Gastroesophageal sphincter (tissue), 3 donors: ENCODE measurements around the gene CCSER1.

Experiments used
- EP300 ChIP-seq: sonication (generic); formaldehyde crosslinking; IDR thresholded peaks from one replicate; pipeline ENCODE4 v1.6.1; 2017; ENCODE audit warnings: antibody characterized with exemption, mild to moderate bottlenecking
- POLR2A ChIP-seq, 2 donors: fragments of 450-650 bp; IDR thresholded peaks; one replicate each; pipeline ENCODE4 v1.6.1; 2017; ENCODE audit warnings: antibody characterized with exemption in 2 of 2, mild to moderate bottlenecking in 2 of 2, moderate library complexity in 1 of 2
- POLR2AphosphoS5 ChIP-seq: sonication (generic); formaldehyde crosslinking; IDR thresholded peaks from one replicate; pipeline ENCODE4 v1.6.1; 2017; ENCODE audit warnings: antibody characterized with exemption
- TF ChIP-seq, protein P1 (sequence below), 4 experiments: fragments of 200-600 bp in 2 of 4; fragments of 450-650 bp in 2 of 4; sonication (generic) in 1 of 4; IDR thresholded peaks; one replicate each; pipeline ENCODE4 v1.5.1; 2017 to 2019; ENCODE audit warnings: antibody characterized with exemption in 4 of 4, mild to moderate bottlenecking in 2 of 4, moderate library complexity in 2 of 4

DNA sequence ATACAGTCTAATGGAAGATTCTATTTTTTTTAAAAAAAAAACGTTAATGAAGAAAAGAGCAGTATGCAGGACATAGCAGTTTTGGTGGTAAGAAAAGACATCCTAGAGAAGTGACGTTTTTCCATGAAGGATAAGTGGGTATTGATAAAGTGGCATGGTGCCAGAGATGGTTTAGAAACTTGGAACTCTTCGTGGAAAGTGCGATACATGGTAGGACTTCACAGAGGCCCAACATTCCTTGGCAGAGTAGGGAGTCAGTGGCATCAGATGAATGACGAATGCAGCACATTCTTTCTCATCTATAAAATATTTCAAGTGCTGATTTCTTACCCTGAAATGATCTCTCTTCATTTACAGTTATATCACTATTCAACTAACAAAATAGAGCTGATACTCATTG, 298.7 kb downstream of the CCSER1 start:
- no peak for TF ChIP-seq POLR2AphosphoS5
- no peak for TF ChIP-seq EP300
- TF ChIP-seq, protein P1, sequence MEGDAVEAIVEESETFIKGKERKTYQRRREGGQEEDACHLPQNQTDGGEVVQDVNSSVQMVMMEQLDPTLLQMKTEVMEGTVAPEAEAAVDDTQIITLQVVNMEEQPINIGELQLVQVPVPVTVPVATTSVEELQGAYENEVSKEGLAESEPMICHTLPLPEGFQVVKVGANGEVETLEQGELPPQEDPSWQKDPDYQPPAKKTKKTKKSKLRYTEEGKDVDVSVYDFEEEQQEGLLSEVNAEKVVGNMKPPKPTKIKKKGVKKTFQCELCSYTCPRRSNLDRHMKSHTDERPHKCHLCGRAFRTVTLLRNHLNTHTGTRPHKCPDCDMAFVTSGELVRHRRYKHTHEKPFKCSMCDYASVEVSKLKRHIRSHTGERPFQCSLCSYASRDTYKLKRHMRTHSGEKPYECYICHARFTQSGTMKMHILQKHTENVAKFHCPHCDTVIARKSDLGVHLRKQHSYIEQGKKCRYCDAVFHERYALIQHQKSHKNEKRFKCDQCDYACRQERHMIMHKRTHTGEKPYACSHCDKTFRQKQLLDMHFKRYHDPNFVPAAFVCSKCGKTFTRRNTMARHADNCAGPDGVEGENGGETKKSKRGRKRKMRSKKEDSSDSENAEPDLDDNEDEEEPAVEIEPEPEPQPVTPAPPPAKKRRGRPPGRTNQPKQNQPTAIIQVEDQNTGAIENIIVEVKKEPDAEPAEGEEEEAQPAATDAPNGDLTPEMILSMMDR (IDR thresholded peaks at IDR 0.05), result no peak
- TF ChIP-seq POLR2A (IDR thresholded peaks at IDR 0.05), result no peak
